ENCODE results near the gene KLF3.
A peak's percentile ranks its signal among the peaks of the same experiment; 100 is the strongest.
"Not testable (repeated sequence)": the region's sequence is repeated elsewhere in the genome, so short reads cannot be mapped to it uniquely, and the experiment has no call there.

KLF3 gene

DNA sequence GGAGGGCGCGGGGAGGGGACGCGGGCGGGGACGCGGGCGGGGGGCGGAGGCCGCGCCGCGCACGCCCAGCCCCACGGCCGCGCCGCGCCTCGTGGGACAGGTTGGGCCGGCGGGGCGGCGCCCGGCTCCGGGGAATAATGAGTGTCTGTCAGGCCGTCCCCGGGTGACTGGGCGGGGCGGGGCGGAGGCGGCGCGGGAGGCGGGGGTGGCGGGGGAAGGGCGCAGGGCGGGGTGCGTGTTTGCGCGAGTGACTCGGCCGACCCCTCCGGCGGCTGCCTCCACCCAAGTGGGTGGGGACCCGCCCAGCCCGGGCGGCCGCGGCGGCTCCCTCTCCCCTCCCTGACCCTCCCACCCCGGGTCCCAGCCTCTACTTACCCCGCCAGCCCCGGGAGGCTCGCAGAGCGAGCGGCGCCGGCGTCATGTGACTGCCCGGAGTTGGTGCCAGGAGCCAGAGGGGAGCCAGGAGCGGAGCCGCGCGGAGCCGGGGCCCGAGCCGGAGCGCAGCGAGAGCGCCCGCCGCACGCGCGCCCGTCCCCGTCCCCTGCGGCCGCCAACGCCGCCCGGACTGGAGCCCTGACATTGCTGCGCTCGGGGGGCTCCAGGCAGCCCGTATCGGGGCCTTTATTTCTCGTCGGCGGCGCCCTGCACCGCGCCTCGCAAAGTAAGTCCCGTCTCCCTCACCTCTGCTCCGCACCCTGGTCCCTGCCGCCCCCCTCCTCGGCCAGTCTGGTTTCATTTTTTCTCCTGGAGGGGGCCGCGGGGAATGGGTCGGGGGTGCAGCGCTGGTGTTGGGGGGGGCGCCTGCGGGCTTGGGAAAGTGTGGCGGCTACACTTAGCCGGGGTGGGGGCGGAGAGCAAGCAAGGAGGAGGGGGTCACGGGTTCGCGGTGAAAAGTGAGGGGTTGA lies at the start of gene KLF3:
Gene KLF3 (plus strand): TSS at position 399 of the 905 bp plus-strand sequence. CDS start 16,427 bp downstream, outside the sequence.
- Mint-ChIP-seq H3K27me3 (no peaks in the 10 kb centered on the region), H3K9me3 (no peaks in the 10 kb centered on the region), H3K4me3 (peak within 1 kb of the TSS; percentile 95), H3K27ac (ENCODE audit: low read depth) (peak within 1 kb of the TSS; percentile 91), H3K4me1 (peaks cover 52% of the 10 kb centered on the region), H3K36me3 (ENCODE audit: insufficient read depth) (peaks cover 32% of the 10 kb centered on the region)
- ATAC-seq (replicated peaks; ENCODE audit: extremely low read depth, poor library complexity, severe bottlenecking) = peak; percentile 76
- DNase-seq (ENCODE audit: low spot score in 2 of 2) = peak; percentile 78 to 88

DNA sequence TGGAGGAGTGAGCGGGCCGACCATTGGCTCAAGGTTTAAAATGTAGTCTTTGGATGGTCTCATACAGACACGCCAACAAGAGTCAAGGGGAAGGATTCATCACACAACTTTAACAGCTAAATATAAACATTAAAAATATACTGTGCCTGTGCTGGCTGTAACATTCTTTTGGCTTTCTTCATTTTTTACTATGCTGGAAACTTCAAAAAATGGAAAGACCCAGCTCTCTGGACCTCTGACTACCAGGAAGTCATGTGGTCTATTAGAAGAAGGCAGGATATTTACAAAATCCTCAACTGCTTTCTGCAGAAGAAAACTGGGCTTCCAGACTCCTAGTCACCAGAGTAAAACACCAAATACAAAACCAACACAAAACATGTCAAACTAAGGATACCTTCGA lies 49.8 kb upstream of the KLF3 start:
- no peak overlapping the region for H3K4me3 Mint-ChIP-seq
- H3K4me1 Mint-ChIP-seq = peaks cover 7% of the 10 kb centered on the region
- DNase-seq (ENCODE audit: low spot score in 2 of 2) (no peak), ATAC-seq (replicated peaks; ENCODE audit: extremely low read depth, poor library complexity, severe bottlenecking) (no peak)
- H3K27me3 Mint-ChIP-seq = no peaks in the 10 kb centered on the region
- H3K27ac Mint-ChIP-seq (ENCODE audit: low read depth) = no peak overlapping the region
- no peaks in the 10 kb centered on the region for H3K9me3 Mint-ChIP-seq
- no peaks in the 10 kb centered on the region for H3K36me3 Mint-ChIP-seq (ENCODE audit: insufficient read depth)

DNA sequence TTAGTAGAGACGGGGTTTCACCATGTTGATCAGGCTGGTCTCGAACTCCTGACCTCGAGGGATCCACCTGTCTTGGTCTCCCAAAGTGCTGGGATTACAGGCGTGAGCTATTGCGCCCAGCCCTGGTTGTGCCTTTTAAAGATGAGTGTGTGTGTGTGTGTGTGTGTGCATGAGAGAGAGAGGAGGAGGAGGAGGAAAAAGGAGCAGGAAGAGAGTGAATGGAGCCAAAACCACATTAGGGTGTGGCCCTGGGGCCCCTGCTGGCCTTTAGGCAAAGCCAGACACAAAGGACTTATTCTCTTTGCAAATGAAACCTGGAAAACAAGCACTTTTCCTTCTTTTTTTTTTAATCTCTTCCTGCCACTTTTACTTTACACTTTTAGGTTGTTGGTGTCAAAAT lies 48.2 kb upstream of the KLF3 start:
- Mint-ChIP-seq H3K4me1 (peaks cover 5% of the 10 kb centered on the region), H3K36me3 (ENCODE audit: insufficient read depth) (no peaks in the 10 kb centered on the region), H3K4me3 (no peak overlapping the region), H3K9me3 (no peaks in the 10 kb centered on the region), H3K27ac (ENCODE audit: low read depth) (no peak overlapping the region), H3K27me3 (no peaks in the 10 kb centered on the region)
- DNase-seq (ENCODE audit: low spot score in 2 of 2) = no peak
- no peak for ATAC-seq (replicated peaks; ENCODE audit: extremely low read depth, poor library complexity, severe bottlenecking)

DNA sequence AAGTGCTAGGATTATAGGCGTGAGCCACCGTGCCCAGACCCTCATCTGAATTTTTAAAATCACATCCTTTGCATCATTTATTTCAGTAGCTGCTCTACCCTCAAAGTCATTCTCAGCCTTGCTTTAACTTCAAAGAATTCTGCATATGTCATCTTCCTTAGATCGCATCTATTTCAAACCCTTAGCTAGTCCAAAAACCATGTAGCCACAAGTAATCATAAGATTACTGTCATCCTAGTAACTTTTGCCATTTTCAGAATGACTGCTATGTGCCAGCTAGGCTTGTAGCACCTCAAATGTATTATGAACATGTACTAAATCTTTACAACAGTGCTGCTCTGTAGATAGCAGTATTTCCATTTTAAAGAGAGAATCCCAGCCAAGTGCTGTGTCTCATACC lies 45.5 kb upstream of the KLF3 start:
- DNase-seq (ENCODE audit: low spot score in 2 of 2) = no peak
- Mint-ChIP-seq H3K4me3 (no peak overlapping the region), H3K27me3 (no peaks in the 10 kb centered on the region), H3K27ac (ENCODE audit: low read depth) (no peak overlapping the region), H3K36me3 (ENCODE audit: insufficient read depth) (no peaks in the 10 kb centered on the region), H3K4me1 (peaks cover 5% of the 10 kb centered on the region), H3K9me3 (no peaks in the 10 kb centered on the region)
- ATAC-seq (replicated peaks; ENCODE audit: extremely low read depth, poor library complexity, severe bottlenecking) = no peak

DNA sequence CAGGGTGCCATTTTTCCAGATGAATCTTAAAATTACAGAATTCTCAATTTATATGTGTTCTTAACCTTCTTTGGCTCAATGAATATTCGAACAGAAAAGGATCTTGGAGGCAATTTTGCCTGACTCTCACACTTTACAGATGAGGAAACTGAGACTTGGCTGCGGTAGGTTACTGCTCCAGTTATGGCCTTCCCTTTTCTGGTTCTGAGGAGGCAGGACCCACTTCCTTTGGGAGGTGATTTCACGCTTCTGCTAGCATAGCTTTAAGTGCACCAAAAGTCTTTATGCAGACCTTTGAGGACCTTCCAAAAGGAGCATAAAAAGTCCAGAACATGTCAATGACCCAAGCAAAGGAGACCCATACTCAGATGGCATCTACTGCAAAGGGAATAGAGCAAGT lies 44.7 kb upstream of the KLF3 start:
- H3K4me3 Mint-ChIP-seq = no peak overlapping the region
- H3K27ac Mint-ChIP-seq (ENCODE audit: low read depth) = no peak overlapping the region
- no peaks in the 10 kb centered on the region for H3K27me3 Mint-ChIP-seq
- H3K36me3 Mint-ChIP-seq (ENCODE audit: insufficient read depth) = no peaks in the 10 kb centered on the region
- DNase-seq (ENCODE audit: low spot score in 2 of 2) (no peak), ATAC-seq (replicated peaks; ENCODE audit: extremely low read depth, poor library complexity, severe bottlenecking) (no peak)
- H3K9me3 Mint-ChIP-seq = no peaks in the 10 kb centered on the region
- peaks cover 5% of the 10 kb centered on the region for H3K4me1 Mint-ChIP-seq

DNA sequence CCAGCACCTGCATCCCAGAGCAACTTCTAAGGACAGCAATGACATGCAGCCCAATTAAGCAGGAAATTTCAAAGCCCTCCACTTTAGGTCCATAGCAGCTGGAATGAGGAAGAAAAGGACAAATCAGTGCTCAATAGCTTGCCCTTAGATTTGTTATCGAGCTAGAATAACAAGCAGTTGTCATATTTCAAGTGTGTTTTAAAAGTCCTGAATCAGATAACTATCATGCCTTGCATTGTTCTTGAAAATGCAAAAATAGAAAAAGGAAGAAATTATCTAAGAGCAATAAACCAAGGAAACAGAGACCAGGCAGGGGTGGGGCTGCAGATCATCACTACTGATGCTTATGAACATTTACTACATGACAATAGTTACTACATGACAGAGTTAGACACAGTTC lies 43.9 kb upstream of the KLF3 start:
- no peak for DNase-seq (ENCODE audit: low spot score in 2 of 2)
- no peak overlapping the region for H3K4me3 Mint-ChIP-seq
- no peaks in the 10 kb centered on the region for H3K36me3 Mint-ChIP-seq (ENCODE audit: insufficient read depth)
- H3K27ac Mint-ChIP-seq (ENCODE audit: low read depth) = no peak overlapping the region
- H3K4me1 Mint-ChIP-seq = peaks cover 5% of the 10 kb centered on the region
- H3K9me3 Mint-ChIP-seq = no peaks in the 10 kb centered on the region
- no peak for ATAC-seq (replicated peaks; ENCODE audit: extremely low read depth, poor library complexity, severe bottlenecking)
- no peaks in the 10 kb centered on the region for H3K27me3 Mint-ChIP-seq

DNA sequence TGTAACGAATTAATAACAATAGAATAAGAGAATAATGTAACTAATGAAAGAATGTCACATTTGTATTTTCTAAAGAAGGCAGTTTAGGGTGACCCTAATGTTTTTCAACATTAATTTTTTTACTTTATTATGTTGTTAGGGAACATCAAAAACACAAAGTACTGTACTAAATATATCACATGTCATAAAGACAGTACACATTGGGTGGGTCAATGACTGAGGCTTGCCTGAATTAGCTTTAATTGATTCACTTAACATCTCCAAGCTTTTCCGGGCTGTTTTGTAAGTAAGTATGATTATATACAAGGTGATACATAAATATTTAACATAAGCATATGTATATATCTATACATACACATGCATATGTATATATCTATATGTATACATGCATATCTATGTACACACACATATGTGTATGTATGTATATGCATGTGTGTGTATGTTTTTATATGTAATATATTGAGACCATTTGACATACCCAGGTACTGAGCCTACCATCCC lies 43.4 kb upstream of the KLF3 start:
- no peak overlapping the region for H3K4me3 Mint-ChIP-seq
- ATAC-seq (replicated peaks; ENCODE audit: extremely low read depth, poor library complexity, severe bottlenecking) (no peak), DNase-seq (ENCODE audit: low spot score in 2 of 2) (no peak)
- no peaks in the 10 kb centered on the region for H3K9me3 Mint-ChIP-seq
- peaks cover 5% of the 10 kb centered on the region for H3K4me1 Mint-ChIP-seq
- H3K27me3 Mint-ChIP-seq = no peaks in the 10 kb centered on the region
- no peaks in the 10 kb centered on the region for H3K36me3 Mint-ChIP-seq (ENCODE audit: insufficient read depth)
- no peak overlapping the region for H3K27ac Mint-ChIP-seq (ENCODE audit: low read depth)

DNA sequence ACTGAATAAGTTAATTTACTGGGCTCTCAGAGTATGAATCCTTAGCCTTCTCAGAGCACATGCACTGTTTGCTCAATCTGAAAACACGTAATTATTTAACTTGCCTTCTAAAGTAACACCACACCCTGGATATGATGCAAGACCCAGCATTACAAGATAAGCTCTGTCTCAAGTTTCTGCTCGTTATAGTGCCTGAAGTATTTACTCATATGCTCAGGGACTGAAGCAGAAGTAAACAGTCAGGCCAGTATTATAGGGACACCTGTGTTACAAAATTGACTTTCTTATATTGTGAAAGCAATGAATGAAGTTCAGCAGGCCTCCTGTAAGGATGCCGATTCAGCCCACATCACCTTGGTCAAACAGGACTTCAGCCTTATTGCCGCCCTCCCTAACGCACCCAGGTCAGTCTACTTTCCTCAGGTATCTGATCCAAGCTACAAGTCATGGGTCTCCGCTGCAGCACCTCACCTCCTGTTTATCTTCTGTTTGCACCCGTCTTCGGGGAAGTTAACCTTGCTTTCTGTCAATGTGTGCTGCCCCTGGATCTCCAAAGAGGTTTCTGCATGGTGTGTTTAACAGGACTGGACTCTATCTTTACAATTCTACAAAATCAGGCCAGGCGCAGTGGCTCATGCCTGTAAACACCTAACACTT lies 42.8 kb upstream of the KLF3 start:
- Mint-ChIP-seq H3K9me3 (no peaks in the 10 kb centered on the region), H3K36me3 (ENCODE audit: insufficient read depth) (no peaks in the 10 kb centered on the region), H3K4me3 (no peak overlapping the region), H3K27ac (ENCODE audit: low read depth) (no peak overlapping the region), H3K4me1 (peaks cover 5% of the 10 kb centered on the region), H3K27me3 (no peaks in the 10 kb centered on the region)
- no peak for ATAC-seq (replicated peaks; ENCODE audit: extremely low read depth, poor library complexity, severe bottlenecking)
- no peak for DNase-seq (ENCODE audit: low spot score in 2 of 2)

DNA sequence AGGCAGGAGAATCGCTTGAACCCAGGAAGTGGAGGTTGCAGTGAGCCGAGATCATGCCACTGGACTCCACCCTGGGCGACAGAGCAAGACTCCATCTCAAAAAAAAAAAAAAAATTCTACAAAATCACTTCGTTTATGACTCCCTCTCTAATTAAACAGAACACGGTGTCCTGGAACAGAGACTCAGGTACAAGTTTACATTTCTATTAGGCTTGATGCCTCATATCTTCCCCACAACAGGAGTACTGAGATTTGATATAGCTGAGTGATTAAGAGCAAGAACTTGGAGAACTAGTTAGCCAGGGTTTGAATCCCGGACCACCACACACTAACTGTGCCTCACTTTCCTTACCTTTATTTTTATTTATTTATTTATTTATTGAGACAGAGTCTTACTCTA lies 42.2 kb upstream of the KLF3 start:
- H3K4me1 Mint-ChIP-seq = peaks cover 5% of the 10 kb centered on the region
- H3K9me3 Mint-ChIP-seq = no peaks in the 10 kb centered on the region
- H3K36me3 Mint-ChIP-seq (ENCODE audit: insufficient read depth) = no peaks in the 10 kb centered on the region
- no peak for DNase-seq (ENCODE audit: low spot score in 2 of 2)
- H3K27ac Mint-ChIP-seq (ENCODE audit: low read depth) = no peak overlapping the region
- H3K4me3 Mint-ChIP-seq = no peak overlapping the region
- no peak for ATAC-seq (replicated peaks; ENCODE audit: extremely low read depth, poor library complexity, severe bottlenecking)
- no peaks in the 10 kb centered on the region for H3K27me3 Mint-ChIP-seq

DNA sequence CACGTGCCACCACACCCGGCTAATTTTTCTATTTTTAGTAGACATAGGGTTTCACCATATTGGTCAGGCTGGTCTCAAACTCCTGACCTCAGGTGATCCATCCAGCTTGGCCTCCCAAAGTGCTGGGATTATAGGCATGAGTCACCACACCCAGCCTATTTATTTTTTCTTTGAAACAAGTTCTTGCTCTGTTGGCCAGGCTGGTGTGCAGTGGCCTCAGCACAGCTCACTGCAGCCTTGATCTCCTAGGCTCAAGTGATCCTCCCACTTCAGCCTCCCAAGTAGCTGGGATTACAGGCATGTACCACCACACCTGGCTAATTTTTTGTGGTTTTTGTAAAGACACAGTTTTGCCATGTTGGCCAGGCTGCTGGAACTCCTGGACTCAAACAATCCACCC lies 41.7 kb upstream of the KLF3 start:
- not testable (repeated sequence) for H3K27ac Mint-ChIP-seq (ENCODE audit: low read depth); H3K36me3 Mint-ChIP-seq (ENCODE audit: insufficient read depth); ATAC-seq (replicated peaks; ENCODE audit: extremely low read depth, poor library complexity, severe bottlenecking); H3K4me1 Mint-ChIP-seq; H3K9me3 Mint-ChIP-seq; H3K27me3 Mint-ChIP-seq; DNase-seq (ENCODE audit: low spot score in 2 of 2); H3K4me3 Mint-ChIP-seq

DNA sequence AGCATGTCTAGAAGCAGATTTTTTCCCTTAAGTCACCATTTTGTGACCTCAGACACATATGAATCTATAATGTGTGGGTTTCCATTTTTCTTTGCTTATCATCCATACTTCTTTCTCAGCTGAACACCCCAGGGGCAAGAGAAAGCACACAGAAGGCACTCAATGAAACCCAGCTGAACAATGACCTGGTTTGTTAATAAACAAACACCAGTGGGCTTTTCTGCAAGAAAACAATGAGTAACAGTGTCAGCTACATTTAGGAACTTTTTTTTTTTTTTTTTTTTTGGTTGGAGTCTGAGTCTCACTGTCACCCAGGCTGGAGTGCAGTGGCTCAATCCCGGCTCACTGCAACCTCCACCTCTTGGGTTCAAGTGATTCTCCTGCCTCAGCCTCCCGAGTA lies 40.7 kb upstream of the KLF3 start:
- ATAC-seq (replicated peaks; ENCODE audit: extremely low read depth, poor library complexity, severe bottlenecking) = no peak
- DNase-seq (ENCODE audit: low spot score in 2 of 2) = no peak
- Mint-ChIP-seq H3K36me3 (ENCODE audit: insufficient read depth) (no peaks in the 10 kb centered on the region), H3K9me3 (no peaks in the 10 kb centered on the region), H3K27ac (ENCODE audit: low read depth) (no peak overlapping the region), H3K27me3 (no peaks in the 10 kb centered on the region), H3K4me3 (no peak overlapping the region), H3K4me1 (peaks cover 5% of the 10 kb centered on the region)

DNA sequence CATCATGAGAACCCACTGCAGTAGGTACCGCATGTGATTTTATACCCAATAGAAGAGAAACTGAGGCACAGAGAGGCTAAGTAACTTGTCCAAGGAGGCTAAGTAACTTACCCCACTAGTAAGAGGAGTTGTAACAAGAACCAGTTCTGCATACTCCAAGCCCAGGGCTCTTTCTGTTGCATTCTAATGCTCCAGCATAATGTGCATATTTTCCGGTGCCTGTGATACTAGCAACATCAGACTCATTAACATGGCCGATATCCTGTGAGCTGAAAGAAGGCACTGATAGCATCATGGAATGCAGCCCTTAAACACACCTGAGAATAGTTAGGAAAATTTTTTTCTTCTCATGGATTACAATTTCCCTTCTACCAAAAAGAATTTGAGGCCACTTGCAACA lies 39.7 kb upstream of the KLF3 start:
- Mint-ChIP-seq H3K36me3 (ENCODE audit: insufficient read depth) (no peaks in the 10 kb centered on the region), H3K4me1 (peaks cover 5% of the 10 kb centered on the region), H3K27me3 (no peaks in the 10 kb centered on the region), H3K9me3 (no peaks in the 10 kb centered on the region), H3K4me3 (no peak overlapping the region), H3K27ac (ENCODE audit: low read depth) (no peak overlapping the region)
- ATAC-seq (replicated peaks; ENCODE audit: extremely low read depth, poor library complexity, severe bottlenecking) = no peak
- no peak for DNase-seq (ENCODE audit: low spot score in 2 of 2)

DNA sequence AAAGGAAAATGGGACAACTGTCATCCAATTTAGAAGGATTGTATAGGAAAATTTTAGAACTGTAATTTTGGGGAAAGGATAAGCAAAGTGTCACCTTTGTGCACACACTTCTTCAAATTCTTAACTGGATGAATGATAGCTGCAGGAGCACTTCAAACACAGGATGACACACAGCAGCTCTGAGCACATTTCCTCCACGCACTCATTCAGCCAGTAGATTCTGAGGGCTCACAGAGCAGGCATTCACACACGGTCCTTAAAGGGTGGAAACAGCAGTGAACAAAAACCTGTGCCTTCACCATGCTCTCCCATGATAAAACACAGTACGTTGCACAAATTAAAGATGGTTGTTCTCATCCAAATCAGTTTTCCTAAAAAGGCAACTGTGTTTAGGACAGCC lies 38.5 kb upstream of the KLF3 start:
- no peaks in the 10 kb centered on the region for H3K4me1 Mint-ChIP-seq
- no peak overlapping the region for H3K4me3 Mint-ChIP-seq
- no peaks in the 10 kb centered on the region for H3K9me3 Mint-ChIP-seq
- DNase-seq (ENCODE audit: low spot score in 2 of 2) (no peak), ATAC-seq (replicated peaks; ENCODE audit: extremely low read depth, poor library complexity, severe bottlenecking) (no peak)
- no peak overlapping the region for H3K27ac Mint-ChIP-seq (ENCODE audit: low read depth)
- H3K27me3 Mint-ChIP-seq = no peaks in the 10 kb centered on the region
- H3K36me3 Mint-ChIP-seq (ENCODE audit: insufficient read depth) = no peaks in the 10 kb centered on the region
